K562 (cell line): ENCODE results near the gene NRXN2. TPM values are rescaled to one million over a fixed set of nuclear protein-coding genes. Genes with fewer than 3 reads are reported as not detected.

ENCODE experiments used
- BCL6 ChIP-seq: fragments of 250-450 bp; sonication (Bioruptor Pico); IDR thresholded peaks from 2 replicates; pipeline ENCODE4 v1.4.0; 2020
- C11orf30 ChIP-seq: fragments of 450-650 bp; IDR thresholded peaks from 2 replicates; pipeline ENCODE4 v1.6.1; 2016; ENCODE audit warnings: low read depth, mild to moderate bottlenecking
- E2F8 ChIP-seq: fragments of 450-650 bp; IDR thresholded peaks from 2 replicates; pipeline ENCODE4 v1.7.1; 2018; ENCODE audit warnings: mild to moderate bottlenecking, low read depth; ENCODE audit not compliant: partially characterized antibody
- FOXM1 ChIP-seq, 2 experiments: fragments of 450-650 bp in 1 of 2; sonication (generic) in 1 of 2; formaldehyde crosslinking in 1 of 2; IDR thresholded peaks; 2 replicates each; pipeline versions ENCODE4 v1.6.1 to v1.9.0; 2017 to 2022; ENCODE audit warnings: low read depth in 2 of 2, mild to moderate bottlenecking in 2 of 2, missing genetic modification reagents in 1 of 2, moderate library complexity in 1 of 2
- GTF2F1 ChIP-seq: IDR thresholded peaks from 2 replicates; pipeline ENCODE4 v1.6.1; 2011; ENCODE audit warnings: low read depth, low read length, improper control_type of control experiment
- MAFF ChIP-seq: IDR thresholded peaks from 2 replicates; pipeline ENCODE4 v1.6.1; 2012; ENCODE audit warnings: low read length, improper control_type of control experiment
- NR2C2 ChIP-seq, 2 experiments: fragments of 200-800 bp in 1 of 2; sonication (Bioruptor generic) in 1 of 2; sonication (generic) in 1 of 2; formaldehyde crosslinking in 1 of 2; IDR thresholded peaks; 2 replicates each; pipeline versions ENCODE4 v1.6.1 to v1.8.0; 2016 to 2022; ENCODE audit warnings: mild to moderate bottlenecking in 1 of 2, missing compliant biosample characterization in 1 of 2, missing genetic modification characterization in 1 of 2, missing genetic modification reagents in 1 of 2
- RB1 ChIP-seq: fragments of 450-650 bp; IDR thresholded peaks from 2 replicates; pipeline ENCODE4 v1.6.1; 2017; ENCODE audit warnings: low read depth, mild to moderate bottlenecking
- SMC3 ChIP-seq: conservative IDR thresholded peaks from 2 replicates; pipeline ENCODE4 v1.6.1; 2011; ENCODE audit warnings: low read depth, low read length, improper control_type of control experiment; ENCODE audit not compliant: insufficient read depth
- TOE1 ChIP-seq, 2 experiments: fragments of 450-650 bp in 1 of 2; sonication (generic) in 1 of 2; formaldehyde crosslinking in 1 of 2; IDR thresholded peaks; 2 replicates each; pipeline versions ENCODE4 v1.7.1 to v1.8.0; 2016 to 2022; ENCODE audit warnings: borderline replicate concordance in 2 of 2, mild to moderate bottlenecking in 2 of 2, antibody characterized with exemption in 1 of 2, inconsistent platforms in 1 of 2, low read depth in 1 of 2, missing genetic modification reagents in 1 of 2, moderate library complexity in 1 of 2
- ZNF253 ChIP-seq: fragments of 250-450 bp; sonication (Bioruptor Pico); conservative IDR thresholded peaks from 2 replicates; pipeline ENCODE4 v1.6.1; 2021; ENCODE audit warnings: mild to moderate bottlenecking
- ZNF445 ChIP-seq: fragments of 250-450 bp; sonication (Bioruptor Pico); IDR thresholded peaks from 2 replicates; pipeline ENCODE4 v1.4.0; 2020; ENCODE audit warnings: low read depth, mild to moderate bottlenecking, moderate library complexity
- ZNF609 ChIP-seq: sonication (generic); formaldehyde crosslinking; IDR thresholded peaks from 2 replicates; pipeline ENCODE4 v1.8.1; 2023; ENCODE audit warnings: missing genetic modification reagents, mild to moderate bottlenecking, borderline replicate concordance
- ZNF778 ChIP-seq: fragments of 450-650 bp; formaldehyde crosslinking; IDR thresholded peaks from 2 replicates; pipeline ENCODE4 v1.4.0; 2020; ENCODE audit warnings: mild to moderate bottlenecking, moderate library complexity
- ZNF830 ChIP-seq: fragments of 250-450 bp; sonication (Bioruptor Pico); IDR thresholded peaks from 2 replicates; pipeline ENCODE4 v1.5.0; 2021; ENCODE audit warnings: mild to moderate bottlenecking
- polyA plus RNA-seq, 8 experiments: library from polyadenylated mRNA; depleted of rRNA in 4 of 8; stranded (reverse) in 5 of 8; unstranded in 3 of 8; fragments of >200 nt; fragmentation: Nextera tagmentation in 2 of 8; fragmentation: Illumina TruSeq in 1 of 8; extraction: Ambion mirVana in 2 of 8; extraction: Trizol in 1 of 8; gene quantifications; 2 replicates each; pipeline versions ENCODE4 v1.2.1 to v1.2.3, GENCODE V29; 2011 to 2014; ENCODE audit warnings: inconsistent platforms in 1 of 8, missing spikeins in 1 of 8
- total RNA-seq, 7 experiments: library from RNA; depleted of rRNA in 6 of 7; stranded (reverse); fragments of >200 nt in 6 of 7; fragmentation: Illumina TruSeq in 2 of 7; extraction: Trizol in 2 of 7; gene quantifications; 2 replicates each; pipeline versions ENCODE4 v1.2.1 to v1.2.3, GENCODE V29; 2011 to 2021; ENCODE audit warnings: low replicate concordance in 1 of 7
- TF ChIP-seq, protein P1 (sequence below), 2 experiments: fragments of 450-650 bp in 1 of 2; sonication (generic) in 1 of 2; formaldehyde crosslinking; conservative IDR thresholded peaks; 2 replicates each; pipeline versions ENCODE4 v1.4.0 to v1.8.1; 2020 to 2022; ENCODE audit warnings: mild to moderate bottlenecking in 1 of 2, missing genetic modification reagents in 1 of 2

NRXN2 gene
- total and polyA plus RNA-seq, 9 of the 15 experiments (the other 6 are each of a cell fraction or from before 2014, with no cell fraction given) = 0.07 to 0.47 (median 0.15) TPM; not detected in 4

DNA sequence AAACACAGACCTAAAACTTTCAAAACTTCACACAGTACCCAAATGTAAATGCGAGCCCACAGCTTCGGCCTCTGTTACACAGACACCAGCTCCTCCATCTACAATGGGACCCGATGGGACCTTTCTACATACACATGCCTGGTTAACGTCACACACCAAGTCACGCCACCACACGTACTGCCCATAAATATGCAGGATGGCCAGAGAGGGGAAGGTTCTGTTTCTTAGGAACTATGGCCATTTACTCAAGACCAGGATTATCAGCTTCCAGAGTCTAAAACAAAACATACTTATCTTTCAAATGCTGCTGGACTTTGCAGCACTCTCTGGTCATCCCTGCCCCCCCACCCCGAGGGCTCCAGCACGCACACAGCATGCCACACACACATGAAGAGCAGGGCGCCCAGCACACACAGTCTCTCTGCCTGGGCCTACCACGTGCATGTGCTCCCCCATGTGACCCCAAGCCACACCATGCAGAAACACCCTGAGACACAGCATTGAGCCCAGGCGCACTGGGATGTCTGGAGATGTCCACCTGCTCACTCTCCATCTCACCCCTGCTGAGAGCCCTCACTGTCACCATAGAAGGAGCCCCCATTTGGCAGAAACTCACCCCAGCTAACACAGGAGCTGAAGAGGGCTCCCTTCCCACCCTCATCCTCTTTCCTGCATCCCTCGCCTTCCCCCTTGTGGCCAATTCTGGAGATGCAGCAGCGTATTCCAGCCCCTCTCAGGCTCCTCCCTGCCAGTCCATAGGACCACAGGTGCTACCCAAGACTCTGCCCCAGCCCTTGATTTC, 70.2 kb downstream of the NRXN2 start (continued):
- TF ChIP-seq ZNF778 (CRISPR knock-in tag) (no peak), ZNF253 (CRISPR knock-in tag) (no peak), E2F8 (no peak), ZNF609 (CRISPR knock-in tag) (no peak), NR2C2 (CRISPR knock-in tag; IDR thresholded peaks at IDR 0.05) (no peak), NR2C2 (tag; IDR thresholded peaks at IDR 0.05) (no peak), C11orf30 (no peak), TOE1 (IDR thresholded peaks at IDR 0.05; ENCODE audit: borderline replicate concordance) (0 out of 2 replicates have a peak, but pooled peaks have one; percentile 32), TOE1 (CRISPR knock-in tag; IDR thresholded peaks at IDR 0.05; ENCODE audit: borderline replicate concordance, low read depth) (no peak), SMC3 (peak; percentile 86), GTF2F1 (no peak), BCL6 (no peak), ZNF445 (CRISPR knock-in tag) (no peak), ZNF830 (CRISPR knock-in tag) (no peak), MAFF (no peak), RB1 (no peak; the same call in 1 of the 2 replicates), FOXM1 (IDR thresholded peaks at IDR 0.05; ENCODE audit: low read depth) (no peak), FOXM1 (CRISPR knock-in tag; IDR thresholded peaks at IDR 0.05; ENCODE audit: low read depth) (0 out of 2 replicates have a peak, but pooled peaks have one; percentile 5)
- TF ChIP-seq, protein P1, sequence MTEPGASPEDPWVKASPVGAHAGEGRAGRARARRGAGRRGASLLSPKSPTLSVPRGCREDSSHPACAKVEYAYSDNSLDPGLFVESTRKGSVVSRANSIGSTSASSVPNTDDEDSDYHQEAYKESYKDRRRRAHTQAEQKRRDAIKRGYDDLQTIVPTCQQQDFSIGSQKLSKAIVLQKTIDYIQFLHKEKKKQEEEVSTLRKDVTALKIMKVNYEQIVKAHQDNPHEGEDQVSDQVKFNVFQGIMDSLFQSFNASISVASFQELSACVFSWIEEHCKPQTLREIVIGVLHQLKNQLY (CRISPR knock-in tag; conservative IDR thresholded peaks at IDR 0.05) = no peak
